Neuronal stem cell (in vitro differentiated cells): Measurements from ENCODE around the gene OSBP.

Experiments
- DNase-seq: peaks from one replicate; pipeline ENCODE4 v3.0.0-alpha.2; 2013; ENCODE audit warnings: low spot score
- H2AFZ ChIP-seq: one replicate; pipeline ENCODE4 v1.6.1; 2013; ENCODE audit warnings: mild to moderate bottlenecking, low read length, inconsistent platforms
- H2AK5ac ChIP-seq: 2 replicates; pipeline ENCODE4 v1.6.1; 2013; ENCODE audit warnings: low read depth, mild to moderate bottlenecking, inconsistent platforms, low read length, moderate library complexity, mixed read lengths
- H2BK120ac ChIP-seq: 2 replicates; pipeline ENCODE4 v1.6.1; 2013; ENCODE audit warnings: low read depth, mild to moderate bottlenecking, inconsistent platforms, low read length, moderate library complexity, mixed read lengths
- H2BK12ac ChIP-seq: one replicate; pipeline ENCODE4 v1.6.1; 2013; ENCODE audit warnings: low read length, inconsistent platforms
- H2BK15ac ChIP-seq: 2 replicates; pipeline ENCODE4 v1.6.1; 2013; ENCODE audit warnings: mild to moderate bottlenecking, low read length, inconsistent platforms, mixed read lengths
- H2BK5ac ChIP-seq: one replicate; pipeline ENCODE4 v1.6.1; 2013; ENCODE audit warnings: inconsistent platforms, mild to moderate bottlenecking, low read length, moderate library complexity
- H3K14ac ChIP-seq: one replicate; pipeline ENCODE4 v1.6.1; 2013; ENCODE audit warnings: low read length, inconsistent platforms
- H3K18ac ChIP-seq: 2 replicates; pipeline ENCODE4 v1.6.1; 2013; ENCODE audit warnings: low read length, inconsistent platforms
- H3K23ac ChIP-seq: 2 replicates; pipeline ENCODE4 v1.6.1; 2013; ENCODE audit warnings: low read depth, mild to moderate bottlenecking, mixed read lengths, low read length, inconsistent platforms; ENCODE audit not compliant: poor library complexity
- H3K27ac ChIP-seq: replicated peaks from 3 replicates; pipeline ENCODE4 v1.5.1; 2013; ENCODE audit warnings: low read length, inconsistent platforms
- H3K27me3 ChIP-seq, 3 experiments: 2 replicates each; pipeline ENCODE4 v1.6.1; 2013; ENCODE audit warnings: low read length in 3 of 3, mild to moderate bottlenecking in 2 of 3, inconsistent platforms in 1 of 3, low read depth in 1 of 3, mixed read lengths in 1 of 3, moderate library complexity in 1 of 3; ENCODE audit not compliant: control insufficient read depth in 3 of 3, insufficient read depth in 3 of 3
- H3K36me3 ChIP-seq, 2 donors: replicated peaks in 1 of 2; 2 replicates each; pipeline ENCODE4 v1.6.1; 2013; ENCODE audit warnings: low read length in 2 of 2; ENCODE audit not compliant: control insufficient read depth in 2 of 2, insufficient read depth in 2 of 2
- H3K4ac ChIP-seq: 2 replicates; pipeline ENCODE4 v1.6.1; 2013; ENCODE audit warnings: inconsistent platforms, mild to moderate bottlenecking, low read length, moderate library complexity
- H3K4me1 ChIP-seq, 2 donors: 1 replicate in 1 of 2; 2 replicates in 1 of 2; pipeline ENCODE4 v1.6.1; 2013; ENCODE audit warnings: low read length in 2 of 2, low read depth in 1 of 2; ENCODE audit not compliant: control insufficient read depth in 2 of 2, insufficient read depth in 1 of 2
- H3K4me2 ChIP-seq: one replicate; pipeline ENCODE4 v1.6.1; 2013; ENCODE audit warnings: mild to moderate bottlenecking, low read length, inconsistent platforms; ENCODE audit not compliant: insufficient read depth, poor library complexity, severe bottlenecking
- H3K4me3 ChIP-seq, 2 donors: 2 replicates each; pipeline ENCODE4 v1.5.1; 2013; ENCODE audit warnings: low read length in 2 of 2, mild to moderate bottlenecking in 2 of 2, inconsistent platforms in 1 of 2, moderate library complexity in 1 of 2
- H3K79me1 ChIP-seq: one replicate; pipeline ENCODE4 v1.6.1; 2013; ENCODE audit warnings: low read depth, mild to moderate bottlenecking, inconsistent platforms, low read length, moderate library complexity
- H3K9ac ChIP-seq: one replicate; pipeline ENCODE4 v1.6.1; 2013; ENCODE audit warnings: mild to moderate bottlenecking, low read depth, low read length, inconsistent platforms; ENCODE audit not compliant: poor library complexity
- H3K9me3 ChIP-seq, 2 donors: replicated peaks in 1 of 2; 2 replicates each; pipeline versions ENCODE3 to v1.6.1; 2013; ENCODE audit warnings: low read length in 2 of 2, mild to moderate bottlenecking in 2 of 2, inconsistent platforms in 1 of 2, low read depth in 1 of 2, mixed read lengths in 1 of 2, moderate library complexity in 1 of 2; ENCODE audit not compliant: control insufficient read depth in 2 of 2, insufficient read depth in 1 of 2
- H4K8ac ChIP-seq: one replicate; pipeline ENCODE4 v1.6.1; 2013; ENCODE audit warnings: low read depth, mild to moderate bottlenecking, inconsistent platforms, low read length, moderate library complexity
- H4K91ac ChIP-seq: one replicate; pipeline ENCODE4 v1.6.1; 2013; ENCODE audit warnings: low read length, low read depth, mild to moderate bottlenecking, inconsistent platforms; ENCODE audit not compliant: poor library complexity
- WGBS, 2 donors: extraction: QIAGEN DNeasy Blood & Tissue Kit; methylation state at CpG; one replicate each; pipeline ENCODE4 v1.1.7; 2013; ENCODE audit warnings: missing lambda C conversion rate in 2 of 2, mixed read lengths in 1 of 2; ENCODE audit not compliant: insufficient read length in 2 of 2, insufficient replicate concordance in 1 of 2; ENCODE audit errors: extremely low coverage in 2 of 2; 5-methylcytosine and 5-hydroxymethylcytosine counted together

The OSBP gene

DNA sequence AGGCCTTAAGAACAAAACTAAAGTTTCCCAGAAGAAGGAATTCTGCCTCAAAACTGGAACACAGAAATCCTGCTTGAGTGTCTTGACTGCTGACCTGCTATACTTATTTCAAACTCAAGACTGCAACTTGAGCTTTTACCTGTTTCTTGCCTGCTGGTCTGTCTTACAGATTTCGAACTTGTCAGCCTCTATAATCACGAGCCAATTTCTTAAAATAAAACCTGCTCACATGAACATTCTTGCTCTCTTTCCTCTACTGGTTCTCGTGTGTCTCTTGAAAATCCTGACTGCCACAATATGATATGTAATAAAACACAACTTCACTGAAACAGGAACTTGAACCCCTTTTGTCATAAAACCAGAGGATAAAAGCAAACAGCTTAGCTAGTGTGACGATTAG is 39.3 kb upstream of the OSBP start:
- Histone ChIP-seq H2AK5ac (no peak overlapping the region), H2BK12ac (no peak overlapping the region), H2AFZ (no peak overlapping the region), H2BK5ac (no peak overlapping the region), H3K9ac (no peak overlapping the region), H3K4me3 (no peak overlapping the region), H3K4me2 (no peak overlapping the region), H2BK120ac (no peak overlapping the region), H3K18ac (no peak overlapping the region), H3K23ac (no peak overlapping the region), H3K27ac (no peak overlapping the region), H4K91ac (no peak overlapping the region), H3K36me3 (peaks cover 37 to 99% of the 10 kb centered on the region in 2 donors), H3K4me1 (no peaks in the 10 kb centered on the region), H3K27me3 (no peaks in the 10 kb centered on the region), H2BK15ac (no peak overlapping the region), H3K4ac (no peak overlapping the region), H3K14ac (no peak overlapping the region), H4K8ac (no peak overlapping the region), H3K79me1 (no peaks in the 10 kb centered on the region), H3K9me3 (no peaks in the 10 kb centered on the region)
- WGBS, 2 donors = no CpG with 5 or more reads among the region's 4 CpGs
- DNase-seq = no peak

DNA sequence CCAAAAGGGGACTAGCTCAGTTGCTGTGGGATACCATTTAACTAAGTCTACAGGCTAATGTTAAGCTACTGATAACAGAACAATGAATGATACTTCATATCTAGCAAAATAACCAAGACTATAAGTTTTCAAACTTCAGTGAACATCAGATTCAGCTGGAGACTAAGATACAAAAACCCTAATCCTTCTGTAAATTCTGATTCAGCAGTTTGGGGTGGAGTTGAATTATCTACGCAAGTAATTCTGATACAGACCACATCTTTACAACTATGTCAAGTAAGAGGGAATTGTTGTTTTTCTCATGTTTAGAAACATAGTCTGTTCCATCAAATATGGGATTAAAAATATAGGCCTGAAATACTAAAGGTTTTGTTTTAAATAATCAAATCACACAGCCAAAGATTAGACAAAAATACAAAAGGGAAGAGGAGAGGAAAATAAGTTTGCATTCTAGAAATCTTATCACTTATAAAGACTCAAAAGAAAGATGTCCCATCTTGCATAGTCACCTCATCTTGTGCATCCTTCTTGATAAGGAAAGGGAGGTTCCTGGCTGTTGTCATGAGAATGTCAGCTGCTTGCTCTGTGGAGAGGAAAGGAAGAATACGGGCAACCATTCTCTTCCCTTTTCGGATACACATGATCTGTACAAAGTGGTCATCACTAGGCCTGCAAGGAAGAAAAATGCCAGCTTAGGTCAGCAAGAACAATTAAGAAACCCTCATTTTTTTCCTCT is 31.8 kb upstream of the OSBP start:
- H3K4me3 ChIP-seq = no peak overlapping the region
- no CpG with 5 or more reads among the region's 3 CpGs for WGBS, 2 donors
- H3K9me3 ChIP-seq = peaks cover 0 to 9% of the 10 kb centered on the region in 2 donors
- no peak overlapping the region for H4K8ac ChIP-seq
- DNase-seq = no peak
- no peak overlapping the region for H2BK12ac ChIP-seq
- no peaks in the 10 kb centered on the region for H3K27me3 ChIP-seq
- no peak overlapping the region for H2BK5ac ChIP-seq
- no peak overlapping the region for H3K27ac ChIP-seq
- no peak overlapping the region for H3K18ac ChIP-seq
- H3K4me1 ChIP-seq = no peaks in the 10 kb centered on the region
- H3K14ac ChIP-seq = no peak overlapping the region
- no peak overlapping the region for H3K9ac ChIP-seq
- no peak overlapping the region for H2BK120ac ChIP-seq
- H3K23ac ChIP-seq = no peak overlapping the region
- H3K79me1 ChIP-seq = no peaks in the 10 kb centered on the region
- peaks cover 17 to 97% of the 10 kb centered on the region in 2 donors for H3K36me3 ChIP-seq
- no peak overlapping the region for H2AK5ac ChIP-seq
- H4K91ac ChIP-seq = no peak overlapping the region
- no peak overlapping the region for H3K4ac ChIP-seq
- no peak overlapping the region for H3K4me2 ChIP-seq
- no peak overlapping the region for H2BK15ac ChIP-seq
- no peak overlapping the region for H2AFZ ChIP-seq

DNA sequence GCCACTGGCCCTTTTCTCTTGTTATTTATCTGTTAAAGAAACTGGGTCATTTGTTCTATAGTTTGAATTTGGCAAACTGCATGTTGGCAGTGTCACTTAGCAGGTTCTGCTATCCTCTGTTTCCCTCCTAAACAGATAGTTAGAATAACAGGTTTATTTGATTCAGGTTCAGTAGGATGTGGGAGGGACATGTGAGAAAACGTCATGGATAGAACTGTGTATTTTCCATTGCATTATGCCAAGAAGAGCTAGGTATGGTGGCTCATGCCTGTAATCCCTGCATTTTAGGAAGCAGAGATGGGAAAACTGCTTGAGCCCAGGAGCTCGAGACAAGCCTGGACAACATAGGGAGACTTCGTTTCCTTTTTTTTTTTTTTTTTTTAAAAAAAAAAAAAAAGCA is 29.0 kb upstream of the OSBP start:
- H3K27me3 ChIP-seq = no peaks in the 10 kb centered on the region
- peaks cover 22 to 96% of the 10 kb centered on the region in 2 donors for H3K36me3 ChIP-seq
- H3K14ac ChIP-seq = no peak overlapping the region
- H3K27ac ChIP-seq = no peak overlapping the region
- peaks cover 0 to 9% of the 10 kb centered on the region in 2 donors for H3K9me3 ChIP-seq
- no peak overlapping the region for H2AK5ac ChIP-seq
- no peak overlapping the region for H3K23ac ChIP-seq
- H2BK15ac ChIP-seq = no peak overlapping the region
- no peak overlapping the region for H3K4ac ChIP-seq
- no peak overlapping the region for H3K4me2 ChIP-seq
- H3K9ac ChIP-seq = no peak overlapping the region
- H2BK120ac ChIP-seq = no peak overlapping the region
- no peak overlapping the region for H2AFZ ChIP-seq
- WGBS, 2 donors = no CpG with 5 or more reads among the region's 3 CpGs
- no peak for DNase-seq
- no peak overlapping the region for H3K18ac ChIP-seq
- no peak overlapping the region for H2BK12ac ChIP-seq
- H3K79me1 ChIP-seq = no peaks in the 10 kb centered on the region
- H2BK5ac ChIP-seq = no peak overlapping the region
- no peaks in the 10 kb centered on the region for H3K4me1 ChIP-seq
- H4K91ac ChIP-seq = no peak overlapping the region
- H4K8ac ChIP-seq = no peak overlapping the region
- no peak overlapping the region for H3K4me3 ChIP-seq

GRCh38 chr11:59643390-59643789 is 27.8 kb upstream of the OSBP start:
- H3K4me2 ChIP-seq = no peak overlapping the region
- H3K36me3 ChIP-seq = peaks cover 24 to 96% of the 10 kb centered on the region in 2 donors
- no peak overlapping the region for H2AK5ac ChIP-seq
- H3K9me3 ChIP-seq = peaks cover 2 to 9% of the 10 kb centered on the region in 2 donors
- no peak overlapping the region for H3K14ac ChIP-seq
- no peak overlapping the region for H3K4ac ChIP-seq
- H2BK12ac ChIP-seq = no peak overlapping the region
- H2BK120ac ChIP-seq = no peak overlapping the region
- no peaks in the 10 kb centered on the region for H3K4me1 ChIP-seq
- no peak overlapping the region for H3K4me3 ChIP-seq
- H3K79me1 ChIP-seq = no peaks in the 10 kb centered on the region
- H3K27me3 ChIP-seq = no peaks in the 10 kb centered on the region
- no peak overlapping the region for H4K8ac ChIP-seq
- DNase-seq = no peak
- H2BK5ac ChIP-seq = no peak overlapping the region
- no peak overlapping the region for H3K18ac ChIP-seq
- no peak overlapping the region for H2BK15ac ChIP-seq
- no CpG with 5 or more reads among the region's 3 CpGs for WGBS, 2 donors
- H4K91ac ChIP-seq = no peak overlapping the region
- no peak overlapping the region for H3K23ac ChIP-seq
- no peak overlapping the region for H3K9ac ChIP-seq
- H2AFZ ChIP-seq = no peak overlapping the region
- H3K27ac ChIP-seq = no peak overlapping the region
